Stomach smooth muscle (tissue), 2 donors: ENCODE measurements around the gene TERF2IP.

Experiments
- H3K27ac ChIP-seq: one replicate; pipeline ENCODE4 v1.7.0; 2013; ENCODE audit warnings: mild to moderate bottlenecking, low read length, inconsistent platforms
- H3K27me3 ChIP-seq, 2 donors: one replicate each; pipeline ENCODE4 v1.7.0; 2013; ENCODE audit warnings: low read length in 2 of 2; ENCODE audit not compliant: insufficient read depth in 2 of 2, control insufficient read depth in 1 of 2
- H3K36me3 ChIP-seq, 2 donors: one replicate each; pipeline ENCODE4 v1.7.0; 2013; ENCODE audit warnings: low read length in 2 of 2; ENCODE audit not compliant: control insufficient read depth in 2 of 2, insufficient read depth in 2 of 2
- H3K4me1 ChIP-seq: one replicate; pipeline ENCODE4 v1.7.0; 2013; ENCODE audit warnings: low read length; ENCODE audit not compliant: control insufficient read depth, insufficient read depth
- H3K4me3 ChIP-seq, 2 donors: one replicate each; pipeline ENCODE4 v1.7.0; 2013; ENCODE audit warnings: low read length in 2 of 2
- H3K9ac ChIP-seq, 2 donors: one replicate each; pipeline ENCODE4 v1.7.0; 2013; ENCODE audit warnings: low read length in 2 of 2, mild to moderate bottlenecking in 1 of 2
- H3K9me3 ChIP-seq, 2 donors: one replicate each; pipeline ENCODE4 v1.7.0; 2013; ENCODE audit warnings: low read length in 2 of 2; ENCODE audit not compliant: control insufficient read depth in 2 of 2
- donor health status: healthy.
- donor health status: Pancreatic carcinoma.

TERF2IP gene, protein sequence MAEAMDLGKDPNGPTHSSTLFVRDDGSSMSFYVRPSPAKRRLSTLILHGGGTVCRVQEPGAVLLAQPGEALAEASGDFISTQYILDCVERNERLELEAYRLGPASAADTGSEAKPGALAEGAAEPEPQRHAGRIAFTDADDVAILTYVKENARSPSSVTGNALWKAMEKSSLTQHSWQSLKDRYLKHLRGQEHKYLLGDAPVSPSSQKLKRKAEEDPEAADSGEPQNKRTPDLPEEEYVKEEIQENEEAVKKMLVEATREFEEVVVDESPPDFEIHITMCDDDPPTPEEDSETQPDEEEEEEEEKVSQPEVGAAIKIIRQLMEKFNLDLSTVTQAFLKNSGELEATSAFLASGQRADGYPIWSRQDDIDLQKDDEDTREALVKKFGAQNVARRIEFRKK

DNA sequence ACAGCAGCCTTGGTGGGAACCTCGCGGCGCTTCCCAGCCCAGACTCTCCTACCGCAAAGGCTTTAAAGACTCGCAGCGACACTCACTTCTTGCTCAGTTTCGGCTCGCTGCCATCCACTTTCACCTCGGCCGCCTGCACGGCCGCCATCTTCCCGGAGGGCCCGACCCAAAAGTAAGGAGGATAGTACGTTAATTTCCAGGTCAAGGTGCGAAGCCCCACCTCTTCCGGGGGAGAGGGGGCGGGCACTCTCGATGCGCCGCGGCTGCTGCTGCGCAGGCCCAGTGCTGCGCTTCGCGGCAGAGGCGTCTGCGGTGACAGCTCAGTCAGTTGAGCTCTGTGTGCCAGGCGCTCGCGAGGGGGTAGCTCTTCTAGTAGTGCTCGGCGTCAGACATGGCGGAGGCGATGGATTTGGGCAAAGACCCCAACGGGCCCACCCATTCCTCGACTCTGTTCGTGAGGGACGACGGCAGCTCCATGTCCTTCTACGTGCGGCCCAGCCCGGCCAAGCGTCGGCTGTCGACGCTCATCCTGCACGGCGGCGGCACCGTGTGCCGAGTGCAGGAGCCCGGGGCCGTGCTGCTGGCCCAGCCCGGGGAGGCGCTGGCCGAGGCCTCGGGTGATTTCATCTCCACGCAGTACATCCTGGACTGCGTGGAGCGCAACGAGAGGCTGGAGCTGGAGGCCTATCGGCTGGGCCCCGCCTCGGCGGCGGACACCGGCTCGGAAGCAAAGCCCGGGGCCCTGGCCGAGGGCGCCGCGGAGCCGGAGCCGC is at the start of gene TERF2IP, which contains the start of gene KARS1:
TERF2IP (plus strand) TSS at position 282 of the 773 bp plus-strand sequence; CDS start at position 392, 110 bp downstream.
KARS1 (minus strand) TSS at position 174 of the 773 bp plus-strand sequence; CDS start at position 148, 26 bp downstream.
- Histone ChIP-seq H3K27me3 (no peaks in the 10 kb centered on the region), H3K4me3 (peak within 1 kb of the TSS; percentile 99), H3K36me3 (peaks cover 4 to 15% of the 10 kb centered on the region in 2 donors), H3K27ac (peak within 1 kb of the TSS; percentile 90), H3K4me1 (peaks cover 25% of the 10 kb centered on the region), H3K9ac (peak within 1 kb of the TSS; percentile 95 to 98), H3K9me3 (no peaks in the 10 kb centered on the region)

DNA sequence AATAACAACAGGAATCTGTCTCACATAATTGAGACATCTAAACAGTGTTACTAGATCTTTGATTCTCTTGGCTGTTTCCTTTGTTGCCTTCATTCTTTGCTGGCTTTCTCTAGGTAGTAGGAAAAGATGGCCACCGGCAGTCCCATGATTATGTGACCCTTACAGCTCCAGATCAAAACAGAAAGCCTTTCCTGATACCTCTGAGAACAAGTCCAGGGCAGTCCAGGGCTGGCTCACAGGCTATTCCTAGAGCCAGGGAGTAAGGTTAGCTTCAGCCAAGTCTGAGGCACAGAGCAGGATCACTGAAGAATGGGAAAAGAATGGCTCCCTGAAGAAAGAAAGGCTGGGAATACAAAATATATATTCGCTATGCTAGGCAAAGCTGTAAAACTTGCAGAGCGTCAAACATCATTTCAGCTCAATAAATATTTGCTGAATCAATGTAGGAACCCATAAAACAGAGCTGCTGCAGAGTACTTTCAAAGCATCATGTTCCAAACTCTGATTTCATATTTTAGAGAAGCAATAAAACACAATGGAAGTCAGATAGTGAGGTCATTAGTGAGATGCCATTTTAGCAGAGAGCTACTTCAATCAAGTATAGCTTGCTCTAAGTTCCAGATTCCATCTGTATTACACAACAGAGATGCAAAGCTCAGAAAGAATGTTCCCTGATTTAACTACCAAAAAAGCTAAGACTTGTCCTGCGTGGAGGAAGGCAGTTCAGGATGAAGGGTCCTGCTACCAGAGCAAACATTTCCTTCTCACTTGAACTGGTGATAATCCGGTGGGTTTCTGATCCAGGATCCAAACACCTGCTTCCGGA is 47.9 kb upstream of the TERF2IP start:
- Histone ChIP-seq H3K4me3 (no peak overlapping the region), H3K36me3 (peaks cover 29 to 37% of the 10 kb centered on the region in 2 donors), H3K9ac (no peak overlapping the region), H3K27ac (no peak overlapping the region), H3K9me3 (peaks cover 4 to 5% of the 10 kb centered on the region in 2 donors), H3K27me3 (no peaks in the 10 kb centered on the region), H3K4me1 (no peaks in the 10 kb centered on the region)

DNA sequence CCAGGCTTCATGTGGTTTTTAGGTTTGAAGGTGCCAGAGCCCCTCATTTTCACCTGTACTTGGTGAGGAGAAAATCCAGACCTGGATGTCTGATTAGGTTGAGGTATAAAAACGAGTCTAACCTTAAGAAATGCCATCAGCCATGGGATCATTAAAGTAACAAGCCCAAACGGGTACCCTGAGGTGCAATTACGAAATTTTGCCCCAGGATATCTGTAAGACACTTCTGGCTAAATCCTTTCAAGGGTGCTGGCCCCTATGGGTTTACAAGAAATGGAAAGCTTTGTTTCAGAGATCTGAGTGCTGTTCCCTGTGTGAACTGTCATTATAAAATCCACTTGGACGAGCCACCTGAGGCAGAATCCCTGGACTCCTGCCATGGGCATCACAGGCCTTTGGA is 44.3 kb upstream of the TERF2IP start:
- Histone ChIP-seq H3K9me3 (peaks cover 4 to 5% of the 10 kb centered on the region in 2 donors), H3K4me3 (no peak overlapping the region), H3K4me1 (no peaks in the 10 kb centered on the region), H3K36me3 (peaks cover 44% of the 10 kb centered on the region in 2 donors), H3K27me3 (no peaks in the 10 kb centered on the region), H3K9ac (no peak overlapping the region), H3K27ac (no peak overlapping the region)

DNA sequence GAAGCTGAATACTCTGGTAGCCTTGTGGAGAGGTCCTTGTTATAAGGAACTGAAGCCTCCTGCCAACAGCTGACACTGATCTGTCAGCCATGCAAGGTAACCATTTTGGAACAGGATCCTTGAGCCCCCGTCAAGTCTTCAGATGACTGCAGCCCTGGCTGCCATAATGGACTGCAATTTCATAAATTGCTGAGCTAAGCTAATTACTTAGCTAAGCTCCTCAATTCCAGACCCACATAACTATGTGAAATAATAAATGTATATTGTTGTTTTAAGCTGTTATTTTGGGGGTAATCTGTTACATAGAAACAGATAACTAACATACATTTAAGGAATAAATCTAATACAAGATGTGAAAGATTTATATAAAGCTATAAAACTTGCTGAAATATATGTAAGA is 41.1 kb upstream of the TERF2IP start:
- no peaks in the 10 kb centered on the region for H3K27me3 ChIP-seq
- H3K4me3 ChIP-seq = no peak overlapping the region
- H3K36me3 ChIP-seq = peaks cover 45 to 46% of the 10 kb centered on the region in 2 donors
- H3K4me1 ChIP-seq = no peaks in the 10 kb centered on the region
- no peak overlapping the region for H3K9ac ChIP-seq
- H3K9me3 ChIP-seq = peaks cover 4 to 5% of the 10 kb centered on the region in 2 donors
- no peak overlapping the region for H3K27ac ChIP-seq

DNA sequence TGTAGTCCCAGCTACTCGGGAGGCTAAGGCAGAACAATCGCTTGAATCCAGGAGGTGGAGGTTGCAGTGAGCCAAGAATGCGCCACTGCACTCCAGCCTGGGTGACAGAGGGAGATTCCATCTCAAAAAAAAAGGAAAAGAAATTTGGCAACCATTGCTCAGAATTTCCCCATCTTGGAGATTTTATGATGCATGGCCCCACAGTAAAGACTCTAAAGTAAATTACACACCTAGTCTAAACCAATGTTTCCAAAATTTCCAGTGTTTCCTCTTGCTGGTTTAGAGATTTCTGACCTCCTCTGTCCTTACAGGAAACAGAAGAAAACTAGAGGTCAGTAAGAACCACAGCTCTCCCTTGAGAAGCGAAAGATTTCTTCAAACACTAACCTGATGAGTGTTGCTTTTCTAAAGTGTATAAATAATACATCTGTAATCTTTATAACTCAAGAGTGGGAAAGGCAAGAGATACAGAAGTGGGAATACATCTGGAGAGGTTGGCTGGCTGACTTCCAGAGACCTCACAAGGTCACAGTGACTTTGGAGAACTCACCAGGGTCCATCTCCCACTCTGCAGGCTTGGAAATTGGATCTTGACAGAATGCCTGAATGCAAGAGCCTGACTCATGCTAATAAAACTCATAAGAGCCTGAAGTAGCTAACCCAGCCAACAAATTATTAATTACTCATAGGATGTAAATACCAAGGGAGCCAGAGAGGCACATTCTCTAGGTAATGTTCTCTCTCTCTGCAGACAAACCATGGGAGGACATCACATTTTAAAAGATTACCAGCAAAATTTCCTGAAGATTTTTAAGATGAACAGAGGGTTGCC is 33.3 kb upstream of the TERF2IP start:
- Histone ChIP-seq H3K9ac (no peak overlapping the region), H3K4me3 (no peak overlapping the region), H3K36me3 (peaks cover 34 to 36% of the 10 kb centered on the region in 2 donors), H3K27ac (no peak overlapping the region), H3K27me3 (no peaks in the 10 kb centered on the region), H3K9me3 (no peaks in the 10 kb centered on the region), H3K4me1 (no peaks in the 10 kb centered on the region)

DNA sequence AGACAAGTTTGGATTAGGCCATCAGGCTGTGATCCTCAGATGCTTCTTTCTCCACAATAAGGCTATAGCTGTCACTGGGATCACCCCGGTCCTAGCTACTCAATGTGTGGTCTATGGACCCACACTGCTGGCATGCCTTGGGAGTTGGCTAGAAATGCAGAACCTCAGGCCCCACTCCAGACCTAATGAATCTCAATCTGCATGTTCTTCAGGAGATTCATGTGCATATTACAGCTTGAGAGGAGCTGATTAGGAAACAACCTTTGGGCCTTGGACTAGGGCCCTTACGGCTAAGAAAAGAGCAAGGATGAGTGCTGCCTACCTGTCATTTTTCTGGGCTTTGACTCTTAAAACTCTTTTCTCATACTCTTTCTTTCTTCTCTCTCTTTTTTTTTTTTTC is 32.0 kb upstream of the TERF2IP start:
- H3K9me3 ChIP-seq = no peaks in the 10 kb centered on the region
- H3K9ac ChIP-seq = no peak overlapping the region
- H3K27me3 ChIP-seq = no peaks in the 10 kb centered on the region
- no peak overlapping the region for H3K27ac ChIP-seq
- peaks cover 32 to 41% of the 10 kb centered on the region in 2 donors for H3K36me3 ChIP-seq
- H3K4me3 ChIP-seq = no peak overlapping the region
- H3K4me1 ChIP-seq = no peaks in the 10 kb centered on the region

DNA sequence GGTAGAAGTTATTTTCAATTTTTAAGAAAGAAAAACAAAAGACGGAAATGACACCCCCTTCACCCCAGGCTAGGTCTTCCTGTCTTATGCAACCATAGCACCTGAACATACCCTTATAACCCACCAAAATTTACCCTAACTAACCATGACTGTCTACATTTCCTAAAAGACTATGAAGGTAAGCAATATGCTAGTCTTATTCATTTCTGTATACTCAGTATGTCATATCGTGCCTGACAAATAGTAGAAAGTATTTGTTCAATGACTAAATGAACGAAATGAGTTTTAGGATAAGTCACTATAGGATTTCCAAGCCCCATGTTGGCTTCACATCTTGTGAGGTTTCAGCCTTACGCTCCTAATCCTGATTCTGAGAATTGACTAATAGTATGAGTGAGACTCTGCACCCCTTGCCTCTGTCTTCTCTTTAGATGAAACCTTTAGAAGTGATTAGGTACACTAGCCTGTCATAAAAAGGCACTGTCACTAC is 31.0 kb upstream of the TERF2IP start:
- H3K36me3 ChIP-seq = peaks cover 32 to 37% of the 10 kb centered on the region in 2 donors
- peaks cover 2% of the 10 kb centered on the region for H3K4me1 ChIP-seq
- H3K27me3 ChIP-seq = no peaks in the 10 kb centered on the region
- no peak overlapping the region for H3K4me3 ChIP-seq
- H3K27ac ChIP-seq = no peak overlapping the region
- no peaks in the 10 kb centered on the region for H3K9me3 ChIP-seq
- no peak overlapping the region for H3K9ac ChIP-seq

DNA sequence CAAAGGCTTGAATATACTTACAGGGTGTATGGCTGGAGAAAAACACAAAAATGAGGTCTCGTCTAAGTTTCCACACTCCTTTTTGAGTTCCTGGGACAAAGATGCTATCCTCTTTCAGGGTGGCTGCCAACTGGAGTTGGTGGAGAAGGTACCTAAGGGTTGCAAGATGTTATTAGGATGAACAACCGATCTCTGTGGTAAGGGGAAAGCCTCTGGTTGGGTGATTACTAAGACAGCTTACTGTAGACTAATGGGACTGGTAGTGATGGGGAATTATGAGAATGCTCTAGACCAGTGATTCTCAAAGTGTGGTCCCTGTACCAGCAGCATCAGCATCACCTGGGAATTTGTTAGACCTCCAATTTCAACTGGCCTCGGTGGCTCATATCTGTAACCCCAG is 30.5 kb upstream of the TERF2IP start:
- Histone ChIP-seq H3K9ac (no peak overlapping the region), H3K27me3 (no peaks in the 10 kb centered on the region), H3K9me3 (no peaks in the 10 kb centered on the region), H3K4me3 (no peak overlapping the region), H3K4me1 (peaks cover 7% of the 10 kb centered on the region), H3K27ac (no peak overlapping the region), H3K36me3 (peaks cover 30 to 35% of the 10 kb centered on the region in 2 donors)

DNA sequence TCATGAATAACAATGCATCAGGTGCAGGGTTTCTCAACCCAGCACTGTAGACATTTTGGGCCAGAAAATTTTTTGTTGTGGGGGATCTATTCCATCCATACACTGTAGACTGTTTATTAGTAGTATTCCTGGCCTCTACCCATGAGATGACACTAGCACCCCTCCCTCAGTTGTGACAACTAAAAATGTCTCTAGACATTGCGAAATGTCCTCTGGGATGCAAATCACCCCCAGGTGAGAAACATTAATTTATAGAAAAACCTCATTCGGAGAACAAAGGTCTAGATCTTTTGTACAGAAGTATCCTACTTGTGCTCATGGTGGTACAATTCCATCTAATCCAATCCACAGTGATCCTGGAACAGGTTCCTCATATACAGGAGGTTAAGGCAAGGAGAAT is 28.8 kb upstream of the TERF2IP start:
- Histone ChIP-seq H3K4me1 (peaks cover 13% of the 10 kb centered on the region), H3K4me3 (no peak overlapping the region), H3K36me3 (peaks cover 23 to 28% of the 10 kb centered on the region in 2 donors), H3K27me3 (no peaks in the 10 kb centered on the region), H3K27ac (no peak overlapping the region), H3K9ac (no peak overlapping the region), H3K9me3 (no peaks in the 10 kb centered on the region)
